HepG2 (cell line): Measurements from ENCODE around the gene METTL13. TPM values are rescaled to one million over a fixed set of nuclear protein-coding genes. Genes with fewer than 3 reads are reported as not detected.

Experiments used
- ATAC-seq: fragments of 200-7000 bp; cut with Tn5 transposase; 3 replicates; pipeline ENCODE4 v1.9.1; 2020; ENCODE audit warnings: mild to moderate bottlenecking, moderate library complexity
- BruUV-seq: library from RNA; stranded (reverse); fragments of 400-500 nt; replicated peaks from 2 replicates; lab custom pipeline; 2021; lab: Mats Ljungman, UMichigan
- CTCF ChIA-PET: fragments of 300-600 bp; formaldehyde crosslinking; extraction: SDS; loops from one replicate; lab custom pipeline; 2021; ENCODE audit warnings: low total read pairs, inconsistent platforms, low intra/inter-chr PET ratio; lab: Yijun Ruan, JAX
- POLR2A ChIA-PET: fragments of 350-600 bp; sonication (Branson Sonifier 250); formaldehyde crosslinking; loops from one replicate; lab custom pipeline; 2020; ENCODE audit warnings: antibody characterized with exemption, inconsistent platforms; lab: Yijun Ruan, JAX
- DNase-seq: peaks from one replicate; pipeline ENCODE4 v3.0.0-alpha.2; 2015; ENCODE audit warnings: low spot score
- FAIRE-seq: peaks from 3 replicates; lab custom pipeline; 2011; peaks lifted over from hg19 to GRCh38; lab: Jason Lieb, UNC
- H2AFZ ChIP-seq: one replicate; pipeline ENCODE4 v1.6.1; 2011; ENCODE audit warnings: low read length, inconsistent platforms
- H3K27ac ChIP-seq: fragments of 300-600 bp; 3 replicates; pipeline ENCODE4 v1.8.0; 2011; ENCODE audit warnings: mixed run types, mild to moderate bottlenecking, mixed read lengths, low read length, inconsistent platforms; ENCODE audit not compliant: insufficient read depth; ENCODE audit errors: extremely low read length
- H3K27me3 ChIP-seq, 2 experiments: fragments of 200-600 bp in 1 of 2; 2 replicates in 1 of 2; 3 replicates in 1 of 2; pipeline versions ENCODE4 v1.6.0 to v1.8.0; 2011; ENCODE audit warnings: low read length in 2 of 2, mild to moderate bottlenecking in 2 of 2, moderate library complexity in 2 of 2, inconsistent platforms in 1 of 2; ENCODE audit not compliant: insufficient read depth in 2 of 2, control insufficient read depth in 1 of 2
- H3K36me3 ChIP-seq, 2 experiments: fragments of 200-600 bp in 1 of 2; replicated peaks in 1 of 2; 2 replicates in 1 of 2; 3 replicates in 1 of 2; pipeline versions ENCODE4 v1.5.1 to v1.8.0; 2011; ENCODE audit warnings: low read length in 2 of 2, inconsistent platforms in 1 of 2; ENCODE audit not compliant: insufficient read depth in 2 of 2, control insufficient read depth in 1 of 2
- H3K4me1 ChIP-seq: 2 replicates; pipeline ENCODE4 v1.5.1; 2012; ENCODE audit warnings: low read length, inconsistent platforms; ENCODE audit not compliant: insufficient read depth
- H3K4me2 ChIP-seq: 2 replicates; pipeline ENCODE4 v1.6.0; 2011; ENCODE audit warnings: low read depth, low read length, inconsistent platforms
- H3K4me3 ChIP-seq, 3 experiments: fragments of 200-600 bp in 1 of 3; sonication (generic), shearing (Covaris generic) in 1 of 3; replicated peaks in 1 of 3; 2 replicates each; pipeline ENCODE4 v1.5.1; 2011 to 2016; ENCODE audit warnings: low read length in 3 of 3, inconsistent platforms in 2 of 3, low read depth in 2 of 3, mild to moderate bottlenecking in 2 of 3, control low read depth in 1 of 3, mixed read lengths in 1 of 3; ENCODE audit not compliant: insufficient read depth in 1 of 3
- H3K79me2 ChIP-seq: one replicate; pipeline ENCODE4 v1.6.1; 2011; ENCODE audit warnings: low read length, inconsistent platforms; ENCODE audit not compliant: insufficient read depth
- H3K9ac ChIP-seq: 2 replicates; pipeline ENCODE4 v1.6.0; 2011; ENCODE audit warnings: mild to moderate bottlenecking, low read depth, low read length, inconsistent platforms; ENCODE audit not compliant: insufficient read depth
- H3K9me3 ChIP-seq: 2 replicates; pipeline ENCODE4 v1.5.1; 2012; ENCODE audit warnings: mild to moderate bottlenecking, low read length
- H4K20me1 ChIP-seq: 2 replicates; pipeline ENCODE4 v1.6.0; 2011; ENCODE audit warnings: inconsistent platforms, mild to moderate bottlenecking, low read length, moderate library complexity; ENCODE audit not compliant: insufficient read depth
- HDAC1 ChIP-seq: sonication (generic); formaldehyde crosslinking; IDR thresholded peaks from 2 replicates; pipeline ENCODE4 v1.5.1; 2020; ENCODE audit warnings: mild to moderate bottlenecking, missing genetic modification reagents
- KDM3A ChIP-seq: IDR thresholded peaks from 2 replicates; pipeline ENCODE4 v1.6.1; 2018; ENCODE audit warnings: low read depth, missing compliant biosample characterization
- MTF2 ChIP-seq: sonication (generic); formaldehyde crosslinking; IDR thresholded peaks from 2 replicates; pipeline ENCODE4 v1.5.0; 2020; ENCODE audit warnings: missing genetic modification reagents, borderline replicate concordance
- REXO4 ChIP-seq: sonication (generic); formaldehyde crosslinking; IDR thresholded peaks from 2 replicates; pipeline ENCODE4 v1.8.0; 2022; ENCODE audit warnings: missing genetic modification reagents, mild to moderate bottlenecking, borderline replicate concordance
- SMYD3 ChIP-seq: sonication (generic); formaldehyde crosslinking; IDR thresholded peaks from 2 replicates; pipeline ENCODE4 v1.8.1; 2023; ENCODE audit warnings: mild to moderate bottlenecking, missing genetic modification reagents
- SRSF9 ChIP-seq: fragments of 200-400 bp; formaldehyde crosslinking; IDR thresholded peaks from 2 replicates; pipeline ENCODE4 v1.6.1; 2018; ENCODE audit warnings: borderline replicate concordance, mild to moderate bottlenecking, low read depth, low read length; ENCODE audit not compliant: insufficient read depth, poor library complexity, severe bottlenecking
- ZNF12 ChIP-seq: sonication (generic); formaldehyde crosslinking; IDR thresholded peaks from 2 replicates; pipeline ENCODE4 v1.5.0; 2020; ENCODE audit warnings: missing genetic modification reagents
- ZSCAN9 ChIP-seq: IDR thresholded peaks from 2 replicates; pipeline ENCODE4 v1.6.1; 2016; ENCODE audit warnings: borderline replicate concordance
- WGBS: methylation state at CpG from one replicate; pipeline ENCODE4 v1.1.6; 2017; ENCODE audit warnings: low lambda C conversion rate; 5-methylcytosine and 5-hydroxymethylcytosine counted together
- in situ Hi-C: cut with HindIII; loops from 2 replicates; pipeline ENCODE4 v1.10.0; 2017; ENCODE audit warnings: low pct_unique_long_range_greater_than_20kb; ENCODE audit not compliant: extremely low pct_ligation_motif_present
- intact Hi-C: fragments of 100-400 bp; cut with micrococcal nuclease; formaldehyde crosslinking; loops from one replicate; pipeline ENCODE4 v1.10.0; 2022; ENCODE audit not compliant: unreplicated experiment
- polyA plus RNA-seq, 8 experiments: library from polyadenylated mRNA; depleted of rRNA in 3 of 8; stranded (reverse) in 7 of 8; unstranded in 1 of 8; fragments of >200 nt; fragmentation: Illumina TruSeq in 4 of 8; extraction: Trizol in 4 of 8; gene quantifications; 2 replicates each; pipeline versions ENCODE4 v1.2.1 to v1.2.3, GENCODE V29; 2011 to 2016; ENCODE audit warnings: low read depth in 4 of 8, missing spikeins in 1 of 8, mixed read lengths in 1 of 8; ENCODE audit not compliant: insufficient read depth in 1 of 8
- total RNA-seq, 5 experiments: library from RNA; depleted of rRNA; stranded (reverse); fragments of >200 nt; fragmentation: Illumina TruSeq; extraction: Trizol; gene quantifications; 2 replicates each; pipeline ENCODE4 v1.2.3, GENCODE V29; 2016; ENCODE audit warnings: low read depth in 1 of 5
- TF ChIP-seq, protein P1 (sequence below): sonication (generic); formaldehyde crosslinking; IDR thresholded peaks from 2 replicates; pipeline ENCODE4 v1.5.0; 2020; ENCODE audit warnings: mild to moderate bottlenecking, missing genetic modification reagents, borderline replicate concordance
- TF ChIP-seq, protein P2 (sequence below): sonication (generic); formaldehyde crosslinking; IDR thresholded peaks from 2 replicates; pipeline ENCODE4 v1.4.0; 2020; ENCODE audit warnings: missing genetic modification reagents, mild to moderate bottlenecking, borderline replicate concordance

Gene METTL13
- total and polyA plus RNA-seq, 2 of the 13 experiments (the other 11 are each of a cell fraction or from before 2014, with no cell fraction given), result 18.6 to 22.8 TPM

DNA sequence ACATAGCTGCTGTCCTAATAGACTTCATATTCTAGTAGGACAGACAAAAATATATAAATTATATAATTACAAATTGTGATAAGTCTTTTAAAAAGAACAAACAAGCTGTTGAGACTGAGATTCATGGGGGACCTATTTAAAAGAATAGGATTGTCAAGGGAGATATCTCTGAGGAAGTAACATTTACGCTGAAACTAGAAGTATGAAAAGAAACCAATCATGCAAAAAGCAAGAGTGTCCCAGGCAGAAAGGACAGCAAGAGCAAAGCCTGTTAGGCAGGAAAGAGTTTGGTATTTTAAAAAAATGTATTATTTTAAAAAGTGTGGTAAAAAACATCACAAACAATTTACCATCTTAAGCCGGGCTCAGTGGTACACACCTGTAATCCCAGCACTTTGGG is 9.1 kb upstream of the METTL13 start (continued):
- TF ChIP-seq SRSF9, result no peak
- no peak for TF ChIP-seq MTF2 (CRISPR knock-in tag)
- no peak for TF ChIP-seq ZSCAN9 (CRISPR knock-in tag)
- TF ChIP-seq, protein P1, sequence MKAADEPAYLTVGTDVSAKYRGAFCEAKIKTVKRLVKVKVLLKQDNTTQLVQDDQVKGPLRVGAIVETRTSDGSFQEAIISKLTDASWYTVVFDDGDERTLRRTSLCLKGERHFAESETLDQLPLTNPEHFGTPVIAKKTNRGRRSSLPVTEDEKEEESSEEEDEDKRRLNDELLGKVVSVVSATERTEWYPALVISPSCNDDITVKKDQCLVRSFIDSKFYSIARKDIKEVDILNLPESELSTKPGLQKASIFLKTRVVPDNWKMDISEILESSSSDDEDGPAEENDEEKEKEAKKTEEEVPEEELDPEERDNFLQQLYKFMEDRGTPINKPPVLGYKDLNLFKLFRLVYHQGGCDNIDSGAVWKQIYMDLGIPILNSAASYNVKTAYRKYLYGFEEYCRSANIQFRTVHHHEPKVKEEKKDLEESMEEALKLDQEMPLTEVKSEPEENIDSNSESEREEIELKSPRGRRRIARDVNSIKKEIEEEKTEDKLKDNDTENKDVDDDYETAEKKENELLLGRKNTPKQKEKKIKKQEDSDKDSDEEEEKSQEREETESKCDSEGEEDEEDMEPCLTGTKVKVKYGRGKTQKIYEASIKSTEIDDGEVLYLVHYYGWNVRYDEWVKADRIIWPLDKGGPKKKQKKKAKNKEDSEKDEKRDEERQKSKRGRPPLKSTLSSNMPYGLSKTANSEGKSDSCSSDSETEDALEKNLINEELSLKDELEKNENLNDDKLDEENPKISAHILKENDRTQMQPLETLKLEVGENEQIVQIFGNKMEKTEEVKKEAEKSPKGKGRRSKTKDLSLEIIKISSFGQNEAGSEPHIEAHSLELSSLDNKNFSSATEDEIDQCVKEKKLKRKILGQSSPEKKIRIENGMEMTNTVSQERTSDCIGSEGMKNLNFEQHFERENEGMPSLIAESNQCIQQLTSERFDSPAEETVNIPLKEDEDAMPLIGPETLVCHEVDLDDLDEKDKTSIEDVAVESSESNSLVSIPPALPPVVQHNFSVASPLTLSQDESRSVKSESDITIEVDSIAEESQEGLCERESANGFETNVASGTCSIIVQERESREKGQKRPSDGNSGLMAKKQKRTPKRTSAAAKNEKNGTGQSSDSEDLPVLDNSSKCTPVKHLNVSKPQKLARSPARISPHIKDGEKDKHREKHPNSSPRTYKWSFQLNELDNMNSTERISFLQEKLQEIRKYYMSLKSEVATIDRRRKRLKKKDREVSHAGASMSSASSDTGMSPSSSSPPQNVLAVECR (CRISPR knock-in tag), result no peak
- no peak for TF ChIP-seq SMYD3

DNA sequence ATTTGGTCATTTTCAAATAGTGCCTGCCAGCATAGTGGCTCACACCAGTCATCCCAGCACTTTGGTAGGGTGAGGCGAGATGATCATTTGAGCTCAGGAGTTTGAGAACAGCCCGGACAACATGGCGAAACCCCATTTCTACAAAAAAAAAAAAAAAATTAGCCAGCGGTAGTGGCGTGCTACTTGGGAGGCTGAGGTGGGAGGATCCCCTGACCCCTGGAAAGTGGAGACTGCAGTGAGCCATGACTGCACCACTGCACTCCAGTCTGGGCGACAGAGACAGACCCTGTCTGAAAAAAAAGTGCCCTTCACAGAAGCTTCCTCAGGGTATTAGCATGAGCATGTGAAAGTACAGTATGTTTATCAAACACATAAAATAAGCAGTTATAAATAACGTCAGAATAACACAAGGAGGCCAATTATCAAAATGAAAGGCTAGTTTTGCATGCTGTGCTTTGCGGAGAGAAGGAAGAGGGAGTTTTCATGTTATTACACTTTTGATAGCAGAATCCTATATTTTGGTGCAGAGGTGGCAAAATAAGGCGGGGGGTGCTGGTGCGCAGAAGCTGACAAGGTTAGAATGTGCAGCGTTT is 781 bp upstream of the METTL13 start:
- H4K20me1 ChIP-seq, result no peaks in the 10 kb centered on the region
- TSS peak; percentile 93 for BruUV-seq
- DNase-seq, result no peak
- peak overlapping the region; percentile 93 for H2AFZ ChIP-seq
- peak overlapping the region; percentile 47 to 72 (median 69) for H3K4me3 ChIP-seq
- peak overlapping the region; percentile 85 for H3K27ac ChIP-seq
- H3K9ac ChIP-seq, result peak overlapping the region; percentile 77
- ChIA-PET CTCF (no interaction called here), POLR2A (interaction anchor here (1.0 to 2.7 kb wide), 6 partner anchors 18 to 1696 kb away, joined by 3 to 20 read pairs (median 4); partner anchors contain the start of genes PRDX6, PRRC2C and VAMP4)
- intact Hi-C loops (loop anchor here (1.0 to 10.0 kb wide), 3 partner anchors 38 to 293 kb away; partner anchors contain the start of genes PRRC2C and VAMP4), in situ Hi-C loops (no loop called here)
- no peak for FAIRE-seq
- ATAC-seq, result no peak
- 48% methylated on average over 11 of the region's 11 CpGs for WGBS
- peaks cover 25% of the 10 kb centered on the region for H3K79me2 ChIP-seq
- no peaks in the 10 kb centered on the region; a peak in 1 of 5 replicates for H3K27me3 ChIP-seq
- H3K36me3 ChIP-seq, result peaks cover 8 to 20% of the 10 kb centered on the region in 2 experiments
- H3K4me1 ChIP-seq, result peaks cover 35% of the 10 kb centered on the region
- no peaks in the 10 kb centered on the region for H3K9me3 ChIP-seq
- H3K4me2 ChIP-seq, result peak overlapping the region; percentile 95
- TF ChIP-seq REXO4 (CRISPR knock-in tag) (no peak), ZNF12 (CRISPR knock-in tag) (0 out of 2 replicates have a peak, but pooled peaks have one; percentile 4), KDM3A (no peak), HDAC1 (CRISPR knock-in tag) (no peak)
- TF ChIP-seq, protein P2, sequence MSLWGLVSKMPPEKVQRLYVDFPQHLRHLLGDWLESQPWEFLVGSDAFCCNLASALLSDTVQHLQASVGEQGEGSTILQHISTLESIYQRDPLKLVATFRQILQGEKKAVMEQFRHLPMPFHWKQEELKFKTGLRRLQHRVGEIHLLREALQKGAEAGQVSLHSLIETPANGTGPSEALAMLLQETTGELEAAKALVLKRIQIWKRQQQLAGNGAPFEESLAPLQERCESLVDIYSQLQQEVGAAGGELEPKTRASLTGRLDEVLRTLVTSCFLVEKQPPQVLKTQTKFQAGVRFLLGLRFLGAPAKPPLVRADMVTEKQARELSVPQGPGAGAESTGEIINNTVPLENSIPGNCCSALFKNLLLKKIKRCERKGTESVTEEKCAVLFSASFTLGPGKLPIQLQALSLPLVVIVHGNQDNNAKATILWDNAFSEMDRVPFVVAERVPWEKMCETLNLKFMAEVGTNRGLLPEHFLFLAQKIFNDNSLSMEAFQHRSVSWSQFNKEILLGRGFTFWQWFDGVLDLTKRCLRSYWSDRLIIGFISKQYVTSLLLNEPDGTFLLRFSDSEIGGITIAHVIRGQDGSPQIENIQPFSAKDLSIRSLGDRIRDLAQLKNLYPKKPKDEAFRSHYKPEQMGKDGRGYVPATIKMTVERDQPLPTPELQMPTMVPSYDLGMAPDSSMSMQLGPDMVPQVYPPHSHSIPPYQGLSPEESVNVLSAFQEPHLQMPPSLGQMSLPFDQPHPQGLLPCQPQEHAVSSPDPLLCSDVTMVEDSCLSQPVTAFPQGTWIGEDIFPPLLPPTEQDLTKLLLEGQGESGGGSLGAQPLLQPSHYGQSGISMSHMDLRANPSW (CRISPR knock-in tag), result no peak
